IMR-90 (cell line): ENCODE data around the gene RAB43. TPM values are rescaled to one million over a fixed set of nuclear protein-coding genes. Genes with fewer than 3 reads are reported as not detected.

Experiments
- ATAC-seq: fragments of 200-7000 bp; cut with Tn5 transposase; 2 replicates; pipeline ENCODE4 v1.9.1; 2020; ENCODE audit warnings: low read depth, mild to moderate bottlenecking, moderate library complexity
- BruUV-seq: library from RNA; stranded (reverse); fragments of 400-500 nt; replicated peaks from 2 replicates; lab custom pipeline; 2021; lab: Mats Ljungman, UMichigan
- CTCF ChIA-PET: fragments of 300-600 bp; formaldehyde crosslinking; extraction: SDS; loops from one replicate; lab custom pipeline; 2021; ENCODE audit warnings: antibody characterized with exemption; lab: Yijun Ruan, JAX
- POLR2A ChIA-PET: fragments of 300-600 bp; sonication (Branson Sonifier 250); formaldehyde crosslinking; loops from one replicate; lab custom pipeline; 2022; ENCODE audit warnings: antibody characterized with exemption; ENCODE audit not compliant: unreplicated experiment; lab: Charles Lee
- DNase-seq: peaks from one replicate; pipeline ENCODE4 v3.0.0; 2013
- H2AFZ ChIP-seq: replicated peaks from 2 replicates; pipeline ENCODE3; 2013; ENCODE audit warnings: low read length, mild to moderate bottlenecking; ENCODE audit not compliant: poor library complexity
- H2AK5ac ChIP-seq: 2 replicates; pipeline ENCODE4 v1.6.1; 2013; ENCODE audit warnings: low read depth, low read length, inconsistent platforms
- H2AK9ac ChIP-seq: replicated peaks from 2 replicates; pipeline ENCODE3; 2013; ENCODE audit warnings: mild to moderate bottlenecking, low read depth, low read length, moderate library complexity; ENCODE audit not compliant: poor library complexity
- H2BK120ac ChIP-seq: 2 replicates; pipeline ENCODE4 v1.6.1; 2013; ENCODE audit warnings: low read depth, low read length, inconsistent platforms
- H2BK15ac ChIP-seq: 3 replicates; pipeline ENCODE4 v1.6.1; 2013; ENCODE audit warnings: low read depth, low read length, inconsistent platforms
- H2BK20ac ChIP-seq: 2 replicates; pipeline ENCODE4 v1.6.1; 2013; ENCODE audit warnings: low read depth, mild to moderate bottlenecking, inconsistent platforms, low read length, moderate library complexity
- H2BK5ac ChIP-seq: 2 replicates; pipeline ENCODE4 v1.6.1; 2013; ENCODE audit warnings: mild to moderate bottlenecking, low read depth, low read length, inconsistent platforms; ENCODE audit not compliant: poor library complexity, severe bottlenecking
- H3K14ac ChIP-seq: replicated peaks from 2 replicates; pipeline ENCODE4 v1.6.1; 2013; ENCODE audit warnings: low read depth, low read length, inconsistent platforms
- H3K18ac ChIP-seq: 2 replicates; pipeline ENCODE4 v1.6.1; 2013; ENCODE audit warnings: low read depth, low read length, control low read depth
- H3K23ac ChIP-seq: 2 replicates; pipeline ENCODE4 v1.6.1; 2013; ENCODE audit warnings: low read depth, low read length, inconsistent platforms
- H3K27ac ChIP-seq: 2 replicates; pipeline ENCODE4 v1.5.1; 2013; ENCODE audit warnings: mild to moderate bottlenecking, control low read depth, low read length; ENCODE audit not compliant: insufficient read depth
- H3K27me3 ChIP-seq: 2 replicates; pipeline ENCODE4 v1.6.1; 2013; ENCODE audit warnings: low read length; ENCODE audit not compliant: control insufficient read depth, insufficient read depth
- H3K36me3 ChIP-seq: 2 replicates; pipeline ENCODE4 v1.6.1; 2013; ENCODE audit warnings: low read length, mixed read lengths; ENCODE audit not compliant: control insufficient read depth, insufficient read depth
- H3K4ac ChIP-seq: 2 replicates; pipeline ENCODE4 v1.6.1; 2013; ENCODE audit warnings: low read depth, low read length, inconsistent platforms
- H3K4me1 ChIP-seq: 2 replicates; pipeline ENCODE4 v1.6.1; 2013; ENCODE audit warnings: low read length, mixed read lengths; ENCODE audit not compliant: control insufficient read depth, insufficient read depth
- H3K4me2 ChIP-seq: 2 replicates; pipeline ENCODE4 v1.6.1; 2013; ENCODE audit warnings: low read depth, mild to moderate bottlenecking, control low read depth, low read length, moderate library complexity
- H3K4me3 ChIP-seq: 2 replicates; pipeline ENCODE4 v1.5.1; 2013; ENCODE audit warnings: low read depth, mild to moderate bottlenecking, control low read depth, low read length, moderate library complexity; ENCODE audit not compliant: insufficient read depth
- H3K56ac ChIP-seq: 2 replicates; pipeline ENCODE4 v1.6.1; 2013; ENCODE audit warnings: low read length, inconsistent platforms; ENCODE audit not compliant: insufficient read depth; ENCODE audit errors: extremely low read depth
- H3K79me1 ChIP-seq, 2 experiments: 2 replicates each; pipeline ENCODE4 v1.6.1; 2013; ENCODE audit warnings: low read length in 2 of 2, inconsistent platforms in 1 of 2, low read depth in 1 of 2
- H3K9ac ChIP-seq: 2 replicates; pipeline ENCODE4 v1.6.1; 2013; ENCODE audit warnings: low read depth, low read length, control low read depth
- H3K9me1 ChIP-seq: 2 replicates; pipeline ENCODE4 v1.6.1; 2013; ENCODE audit warnings: low read length, inconsistent platforms; ENCODE audit not compliant: insufficient read depth
- H3K9me3 ChIP-seq: 2 replicates; pipeline ENCODE4 v1.6.1; 2013; ENCODE audit warnings: low read length; ENCODE audit not compliant: control insufficient read depth, insufficient read depth
- H4K20me1 ChIP-seq: 2 replicates; pipeline ENCODE4 v1.6.1; 2013; ENCODE audit warnings: low read length, inconsistent platforms; ENCODE audit not compliant: insufficient read depth
- H4K5ac ChIP-seq: 2 replicates; pipeline ENCODE4 v1.6.1; 2013; ENCODE audit warnings: mild to moderate bottlenecking, low read depth, low read length, control low read depth
- H4K8ac ChIP-seq, 2 experiments: 2 replicates each; pipeline ENCODE4 v1.6.1; 2013; ENCODE audit warnings: low read depth in 2 of 2, low read length in 2 of 2, control low read depth in 1 of 2, inconsistent platforms in 1 of 2
- H4K91ac ChIP-seq: 2 replicates; pipeline ENCODE4 v1.6.1; 2013; ENCODE audit warnings: low read depth, low read length, inconsistent platforms; ENCODE audit not compliant: insufficient read depth
- BHLHE40 ChIP-seq: fragments of 150-350 bp; IDR thresholded peaks from 2 replicates; pipeline ENCODE4 v1.6.1; 2016; ENCODE audit warnings: mild to moderate bottlenecking, low read depth, low read length
- CHD1 ChIP-seq: IDR thresholded peaks from 2 replicates; pipeline ENCODE4 v1.6.1; 2012; ENCODE audit warnings: low read depth, low read length, improper control_type of control experiment
- MAFK ChIP-seq: IDR thresholded peaks from 2 replicates; pipeline ENCODE4 v1.6.1; 2012; ENCODE audit warnings: low read depth, low read length, improper control_type of control experiment
- MAZ ChIP-seq: IDR thresholded peaks from 2 replicates; pipeline ENCODE4 v1.6.1; 2012; ENCODE audit warnings: low read depth, mild to moderate bottlenecking, low read length, improper control_type of control experiment, moderate library complexity, borderline replicate concordance
- NFE2L2 ChIP-seq: fragments of 150-350 bp; IDR thresholded peaks from 2 replicates; pipeline ENCODE4 v1.6.1; 2016; ENCODE audit warnings: low read depth, mild to moderate bottlenecking, low read length
- RAD21 ChIP-seq: IDR thresholded peaks from 2 replicates; pipeline ENCODE4 v1.6.1; 2012; ENCODE audit warnings: low read length, improper control_type of control experiment
- WGBS, 2 experiments: methylation state at CpG; one replicate each; pipeline versions ENCODE4 v1.1.5 to v1.1.7; 2013; ENCODE audit warnings: missing lambda C conversion rate in 2 of 2; ENCODE audit not compliant: insufficient read length in 1 of 2; ENCODE audit errors: extremely low coverage in 2 of 2; 5-methylcytosine and 5-hydroxymethylcytosine counted together
- dilution Hi-C: fragments of 300-500 bp; cut with HindIII; formaldehyde crosslinking; loops from one replicate; pipeline ENCODE4 v1.14.3; 2018; ENCODE audit warnings: low sequenced_read_pairs; ENCODE audit not compliant: unreplicated experiment
- in situ Hi-C: fragments of 300-500 bp; cut with MboI; formaldehyde crosslinking; loops from 3 replicates; pipeline ENCODE4 v1.14.3; 2019; ENCODE audit warnings: low sequenced_read_pairs, inconsistent platforms, mixed read lengths
- intact Hi-C: fragments of 100-400 bp; cut with micrococcal nuclease; formaldehyde crosslinking; loops from 2 replicates; pipeline ENCODE4 v1.10.0; 2022
- polyA plus RNA-seq, 3 experiments: library from polyadenylated mRNA; depleted of rRNA; stranded (reverse); fragments of >200 nt; gene quantifications; 2 replicates each; pipeline ENCODE4 v1.2.3, GENCODE V29; 2012; ENCODE audit warnings: low replicate concordance in 1 of 3
- total RNA-seq: library from RNA; depleted of rRNA; stranded (reverse); fragments of >200 nt; gene quantifications from 2 replicates; pipeline ENCODE4 v1.2.3, GENCODE V29; 2012
- TF ChIP-seq, protein P1 (sequence below): conservative IDR thresholded peaks from 2 replicates; pipeline ENCODE4 v1.5.1; 2012; ENCODE audit warnings: mild to moderate bottlenecking, low read depth, low read length, improper control_type of control experiment

RAB43 gene
- total and polyA plus RNA-seq, 2 of the 4 experiments (the other 2 are of a cell fraction): 9.9 to 14.0 TPM

DNA sequence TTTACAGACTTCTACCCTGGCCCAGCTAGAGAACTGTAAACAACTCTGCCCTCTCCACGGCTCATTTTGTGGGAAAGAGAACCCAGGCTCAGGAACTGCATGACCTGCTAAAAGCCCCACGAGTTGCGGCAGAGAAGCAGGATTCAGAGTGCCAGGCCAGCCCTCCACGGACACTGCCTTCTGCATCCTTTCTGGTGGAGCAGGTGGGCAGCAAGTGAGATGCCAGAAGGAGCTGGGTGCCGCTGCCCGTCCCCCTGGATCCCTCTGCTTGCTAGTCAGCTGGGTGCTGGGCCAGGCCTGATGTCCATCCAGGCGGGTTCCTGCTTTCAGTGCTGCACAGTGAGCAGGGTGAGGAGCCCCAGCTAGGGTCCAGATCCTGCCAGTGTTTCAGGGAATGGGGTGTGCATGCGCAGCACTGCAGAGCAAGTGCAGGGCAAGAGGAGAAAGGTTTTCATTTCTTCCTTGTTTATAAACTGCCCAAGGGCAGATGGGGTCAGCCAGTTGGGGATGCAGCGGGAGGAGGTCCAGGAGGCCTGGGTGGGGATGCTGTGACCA, 5.2 kb upstream of the RAB43 start:
- DNase-seq: no peak
- 96% methylated on average over 4 of the region's 9 CpGs; no CpG with 5 or more reads in 1 of the 2 experiments for WGBS, 2 experiments
- no TSS peak for BruUV-seq

More for the DNA sequence above, 5.2 kb upstream of the RAB43 start:
- no peak overlapping the region for H4K8ac ChIP-seq
- no peak overlapping the region for H4K5ac ChIP-seq
- no peak overlapping the region for H3K4ac ChIP-seq
- no peak overlapping the region for H2AK9ac ChIP-seq
- no peak overlapping the region for H3K4me2 ChIP-seq
- no peak overlapping the region for H4K91ac ChIP-seq
- no peak overlapping the region for H3K23ac ChIP-seq
- no peaks in the 10 kb centered on the region for H3K27me3 ChIP-seq
- in situ Hi-C loops (no loop called here), intact Hi-C loops (no loop called here), dilution Hi-C loops (no loop called here)
- POLR2A ChIA-PET: no interaction called here
- 0 out of 2 replicates have a peak, but pooled peaks cover 3% of the 10 kb centered on the region for H4K20me1 ChIP-seq
- H3K56ac ChIP-seq: no peak overlapping the region
- H2BK120ac ChIP-seq: no peak overlapping the region
- peaks cover 22% of the 10 kb centered on the region for H3K36me3 ChIP-seq
- H3K9ac ChIP-seq: no peak overlapping the region
- H3K27ac ChIP-seq: no peak overlapping the region
- peaks cover 14% of the 10 kb centered on the region for H3K9me1 ChIP-seq
- H3K14ac ChIP-seq: no peak overlapping the region
- H2AFZ ChIP-seq: no peak overlapping the region
- CTCF ChIA-PET: interaction anchor here (0.8 to 1.4 kb wide), 2 partner anchors 9 to 73 kb away, joined by 3 to 5 read pairs; no protein-coding TSS in a partner anchor
- no peak overlapping the region for H2BK20ac ChIP-seq
- TF ChIP-seq BHLHE40 (no peak), NFE2L2 (no peak), MAFK (no peak), MAZ (no peak), CHD1 (no peak), RAD21 (no peak)
- TF ChIP-seq, protein P1, sequence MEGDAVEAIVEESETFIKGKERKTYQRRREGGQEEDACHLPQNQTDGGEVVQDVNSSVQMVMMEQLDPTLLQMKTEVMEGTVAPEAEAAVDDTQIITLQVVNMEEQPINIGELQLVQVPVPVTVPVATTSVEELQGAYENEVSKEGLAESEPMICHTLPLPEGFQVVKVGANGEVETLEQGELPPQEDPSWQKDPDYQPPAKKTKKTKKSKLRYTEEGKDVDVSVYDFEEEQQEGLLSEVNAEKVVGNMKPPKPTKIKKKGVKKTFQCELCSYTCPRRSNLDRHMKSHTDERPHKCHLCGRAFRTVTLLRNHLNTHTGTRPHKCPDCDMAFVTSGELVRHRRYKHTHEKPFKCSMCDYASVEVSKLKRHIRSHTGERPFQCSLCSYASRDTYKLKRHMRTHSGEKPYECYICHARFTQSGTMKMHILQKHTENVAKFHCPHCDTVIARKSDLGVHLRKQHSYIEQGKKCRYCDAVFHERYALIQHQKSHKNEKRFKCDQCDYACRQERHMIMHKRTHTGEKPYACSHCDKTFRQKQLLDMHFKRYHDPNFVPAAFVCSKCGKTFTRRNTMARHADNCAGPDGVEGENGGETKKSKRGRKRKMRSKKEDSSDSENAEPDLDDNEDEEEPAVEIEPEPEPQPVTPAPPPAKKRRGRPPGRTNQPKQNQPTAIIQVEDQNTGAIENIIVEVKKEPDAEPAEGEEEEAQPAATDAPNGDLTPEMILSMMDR: no peak
- peaks cover 21% of the 10 kb centered on the region for H3K4me1 ChIP-seq
- ATAC-seq: no peak
- H2BK15ac ChIP-seq: no peak overlapping the region
- no peaks in the 10 kb centered on the region for H3K79me1 ChIP-seq
- no peak overlapping the region for H3K18ac ChIP-seq
- H3K4me3 ChIP-seq: no peak overlapping the region
- H2BK5ac ChIP-seq: no peak overlapping the region
- no peaks in the 10 kb centered on the region for H3K9me3 ChIP-seq
- H2AK5ac ChIP-seq: no peak overlapping the region
